Cardiac fibroblast (primary cell): ENCODE data around the gene SUGCT.
"Not testable (repeated sequence)": the region's sequence is repeated elsewhere in the genome, so short reads cannot be mapped to it uniquely, and the experiment has no call there.

Experiments
- DNase-seq, 2 donors: peaks; one replicate each; pipeline versions ENCODE4 v3.0.0 to v3.0.0-alpha.2; 2010; ENCODE audit warnings: low read depth in 2 of 2
- H3K4me3 ChIP-seq, 2 donors: replicated peaks in 1 of 2; 1 replicate in 1 of 2; 2 replicates in 1 of 2; pipeline ENCODE4 v1.5.1; 2011; ENCODE audit warnings: low read depth in 2 of 2, low read length in 2 of 2, mild to moderate bottlenecking in 2 of 2, moderate library complexity in 1 of 2
- TF ChIP-seq, protein P1 (sequence below): IDR thresholded peaks from one replicate; pipeline ENCODE4 v1.5.1; 2011; ENCODE audit warnings: low read depth, mild to moderate bottlenecking, low read length, inconsistent platforms

The SUGCT gene

DNA sequence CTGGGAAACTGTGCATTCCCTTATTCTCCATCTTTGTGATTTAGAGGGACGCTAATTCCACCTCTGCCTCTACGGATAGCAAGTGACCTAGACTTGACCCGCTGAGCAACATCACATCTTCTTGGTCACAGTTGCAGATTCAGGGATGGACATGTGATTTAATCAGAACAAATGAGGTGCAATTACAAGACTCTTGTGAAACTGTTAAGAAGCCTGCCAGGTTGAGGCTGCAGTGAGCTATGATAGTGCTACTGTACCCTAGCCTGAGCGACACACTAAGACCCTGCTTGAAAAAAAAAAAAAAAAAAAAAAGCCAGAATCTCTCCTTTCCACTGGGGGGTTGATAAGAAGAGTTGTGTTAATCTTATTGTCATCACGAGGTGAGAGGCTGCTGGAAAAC, 14.8 kb upstream of the SUGCT start:
- TF ChIP-seq, protein P1, sequence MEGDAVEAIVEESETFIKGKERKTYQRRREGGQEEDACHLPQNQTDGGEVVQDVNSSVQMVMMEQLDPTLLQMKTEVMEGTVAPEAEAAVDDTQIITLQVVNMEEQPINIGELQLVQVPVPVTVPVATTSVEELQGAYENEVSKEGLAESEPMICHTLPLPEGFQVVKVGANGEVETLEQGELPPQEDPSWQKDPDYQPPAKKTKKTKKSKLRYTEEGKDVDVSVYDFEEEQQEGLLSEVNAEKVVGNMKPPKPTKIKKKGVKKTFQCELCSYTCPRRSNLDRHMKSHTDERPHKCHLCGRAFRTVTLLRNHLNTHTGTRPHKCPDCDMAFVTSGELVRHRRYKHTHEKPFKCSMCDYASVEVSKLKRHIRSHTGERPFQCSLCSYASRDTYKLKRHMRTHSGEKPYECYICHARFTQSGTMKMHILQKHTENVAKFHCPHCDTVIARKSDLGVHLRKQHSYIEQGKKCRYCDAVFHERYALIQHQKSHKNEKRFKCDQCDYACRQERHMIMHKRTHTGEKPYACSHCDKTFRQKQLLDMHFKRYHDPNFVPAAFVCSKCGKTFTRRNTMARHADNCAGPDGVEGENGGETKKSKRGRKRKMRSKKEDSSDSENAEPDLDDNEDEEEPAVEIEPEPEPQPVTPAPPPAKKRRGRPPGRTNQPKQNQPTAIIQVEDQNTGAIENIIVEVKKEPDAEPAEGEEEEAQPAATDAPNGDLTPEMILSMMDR = no peak
- peak in 1 of 2 donors; percentile 12 for DNase-seq
- H3K4me3 ChIP-seq = no peak overlapping the region

DNA sequence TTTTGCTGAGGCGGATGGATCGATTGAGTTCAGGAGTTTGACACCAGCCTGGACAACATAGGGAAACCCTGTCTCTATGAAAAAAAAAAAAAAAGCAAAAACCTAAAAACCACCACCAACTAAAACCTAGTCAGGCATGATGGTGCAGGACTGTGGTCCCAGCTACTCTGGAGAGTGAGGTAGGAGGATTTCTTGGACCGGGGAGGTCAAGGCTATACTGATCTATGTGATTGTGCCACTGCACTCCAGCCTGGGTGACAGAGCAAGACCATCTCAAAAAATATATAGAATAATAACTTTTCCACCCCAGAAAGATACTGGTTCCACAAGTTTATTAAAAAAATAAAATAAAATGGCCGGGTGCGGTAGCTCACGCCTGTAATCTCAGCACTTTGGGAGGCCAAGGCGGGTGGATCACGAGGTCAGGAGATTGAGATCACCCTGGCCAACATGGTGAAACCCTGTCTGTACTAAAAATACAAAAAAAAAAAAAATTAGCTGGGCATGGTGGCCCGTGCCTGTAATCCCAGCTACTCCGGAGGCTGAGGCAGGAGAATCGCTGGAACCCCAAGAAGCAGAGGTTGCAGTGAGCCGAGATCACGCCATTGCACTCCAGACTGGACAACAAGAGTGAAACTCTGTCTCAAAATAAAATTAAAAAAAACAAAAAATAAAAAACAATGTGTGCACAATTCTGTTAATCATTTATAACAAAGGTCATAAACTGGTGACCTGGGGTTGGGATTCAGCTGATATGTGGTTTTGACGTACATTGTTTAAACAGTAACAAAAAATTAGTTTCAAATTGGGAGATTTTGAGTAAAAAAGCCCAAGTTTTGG, 12.5 kb upstream of the SUGCT start:
- H3K4me3 ChIP-seq, DNase-seq: not testable (repeated sequence)

DNA sequence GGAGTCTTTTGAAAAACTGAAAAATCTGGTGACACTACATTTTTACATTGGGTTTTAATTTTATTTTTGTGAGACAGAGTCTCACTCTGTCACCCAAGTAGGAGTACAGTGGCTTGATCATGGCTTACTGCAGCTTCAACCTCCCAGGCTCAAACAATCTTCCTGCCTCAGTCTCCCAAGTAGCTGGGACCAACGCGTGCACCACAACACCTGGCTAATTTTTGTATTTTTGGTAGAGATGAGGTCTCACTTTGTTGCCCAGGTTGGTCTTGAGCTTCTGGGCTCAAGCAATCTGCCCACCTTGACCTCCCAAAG, 11.9 kb upstream of the SUGCT start:
- TF ChIP-seq, protein P1 = no peak
- H3K4me3 ChIP-seq = no peak overlapping the region
- no peak for DNase-seq

DNA sequence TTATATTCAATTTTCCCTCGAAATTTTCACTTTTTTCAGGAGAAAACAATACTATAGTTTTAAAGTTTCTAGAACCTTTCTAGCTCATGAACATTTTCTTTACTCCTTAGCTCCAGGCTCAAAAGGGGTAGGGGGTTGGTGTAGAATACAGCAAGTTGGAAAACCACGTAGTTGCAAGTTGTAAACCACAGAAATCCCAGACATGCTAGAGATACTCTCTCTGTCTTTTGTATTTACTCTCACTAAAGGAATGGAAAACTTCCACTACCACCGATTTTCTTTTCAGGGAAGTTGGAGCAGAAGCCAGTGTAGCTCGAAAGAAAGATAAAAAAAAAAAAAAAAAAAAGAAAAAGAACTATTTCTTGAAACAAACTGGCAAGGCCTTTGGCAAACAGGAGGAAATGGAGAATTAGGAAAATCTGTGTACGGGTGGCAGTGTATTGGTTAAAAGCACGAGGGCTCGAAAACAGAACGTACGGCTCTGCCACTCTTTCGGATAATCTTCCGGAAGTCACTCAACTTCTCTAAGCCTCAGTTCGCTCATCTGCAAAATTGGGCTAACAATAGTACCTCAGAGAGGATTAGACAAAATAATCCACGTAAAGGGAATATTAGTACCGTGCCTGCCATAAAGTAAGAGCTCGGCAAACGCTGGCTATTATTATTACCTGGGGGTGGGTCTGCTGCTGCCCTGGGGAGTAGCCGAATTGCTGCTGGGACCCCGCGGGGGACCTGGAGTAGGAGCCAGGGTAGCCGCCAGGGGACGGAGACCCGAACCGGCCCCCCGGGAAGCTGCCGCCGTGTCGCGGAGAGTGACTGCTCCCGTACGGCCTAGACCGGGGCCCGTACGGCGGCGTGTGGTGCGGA, 1.0 kb upstream of the SUGCT start:
- peak overlapping the region; percentile 85 to 89 for H3K4me3 ChIP-seq
- TF ChIP-seq, protein P1 = no peak
- DNase-seq = peak; percentile 25 to 27

DNA sequence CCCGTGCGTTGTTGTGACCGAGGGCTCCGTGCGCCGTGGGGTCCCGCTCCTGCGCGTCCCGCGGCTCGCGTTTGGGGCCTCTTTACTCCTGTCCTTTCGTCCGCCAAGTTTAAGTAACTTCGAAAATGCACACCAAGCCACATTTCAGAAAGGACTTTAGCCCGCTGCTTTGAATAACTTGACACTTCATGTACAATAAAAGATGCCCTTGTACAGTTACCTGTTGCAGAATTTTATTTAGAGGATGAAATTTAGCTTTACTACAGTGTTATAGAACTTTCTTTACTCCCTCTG, 459 bp downstream of the SUGCT start:
- DNase-seq = peak in 1 of 2 donors; percentile 37
- TF ChIP-seq, protein P1 = no peak
- H3K4me3 ChIP-seq = peak overlapping the region; percentile 85 to 89

DNA sequence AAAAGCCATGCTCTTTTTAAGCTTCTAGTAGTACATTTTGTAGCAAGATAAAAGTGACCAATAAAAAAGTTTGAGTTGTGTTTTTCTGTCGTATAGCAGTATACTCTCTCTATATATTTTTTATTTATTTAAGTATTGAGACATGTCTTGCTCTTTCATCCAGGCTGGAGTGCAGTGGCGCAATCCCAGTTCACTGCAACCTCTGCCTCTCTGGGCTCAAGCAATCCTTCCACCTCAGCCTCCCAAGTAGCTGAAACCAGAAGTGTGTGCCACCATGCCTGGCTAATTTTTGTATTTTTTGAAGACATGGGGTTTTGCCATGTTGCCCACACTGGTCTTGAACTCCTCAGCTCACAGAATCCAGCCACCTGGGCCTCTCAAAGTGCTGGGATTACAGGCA, 2.8 kb downstream of the SUGCT start:
- TF ChIP-seq, protein P1 = no peak
- no peak for DNase-seq
- no peak overlapping the region for H3K4me3 ChIP-seq

DNA sequence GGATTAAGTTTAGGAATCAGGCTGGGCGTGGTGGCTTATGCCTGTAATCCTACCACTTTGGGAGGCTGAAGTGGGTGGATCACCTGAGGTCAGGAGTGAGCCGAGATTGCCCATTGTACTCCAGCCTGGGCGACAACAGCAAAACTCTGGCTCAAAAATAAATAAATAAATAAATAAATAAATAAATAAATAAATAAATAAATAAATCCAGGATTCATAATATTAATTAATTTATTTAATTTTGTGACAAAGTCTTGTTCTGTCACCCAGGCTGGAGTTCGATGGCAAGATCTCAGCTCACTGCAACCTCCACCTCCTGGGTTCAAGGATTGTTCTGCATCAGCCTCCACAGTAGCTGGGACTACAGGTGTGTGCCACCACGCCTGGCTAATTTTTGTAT, 4.2 kb downstream of the SUGCT start:
- TF ChIP-seq, protein P1 = no peak
- H3K4me3 ChIP-seq = no peak overlapping the region
- DNase-seq = no peak

DNA sequence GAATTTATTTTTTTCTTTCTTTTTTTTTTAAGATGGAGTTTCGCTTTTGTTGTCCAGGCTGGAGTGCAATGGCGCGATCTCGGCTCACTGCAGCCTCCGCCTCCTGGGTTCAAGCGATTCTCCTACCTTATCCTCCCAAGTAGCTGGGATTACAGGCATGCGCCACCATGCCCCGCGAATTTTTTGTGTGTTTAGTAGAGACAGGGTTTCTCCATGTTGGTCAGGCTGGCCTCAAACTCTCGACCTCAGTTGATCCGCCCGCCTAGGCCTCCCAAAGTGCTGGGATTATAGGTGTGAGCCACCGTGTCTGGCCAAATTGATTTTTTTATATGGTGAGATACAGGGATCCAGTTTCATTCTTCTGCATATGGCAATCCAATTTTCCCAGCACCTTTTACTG, 5.1 kb downstream of the SUGCT start:
- not testable (repeated sequence) for DNase-seq, H3K4me3 ChIP-seq

DNA sequence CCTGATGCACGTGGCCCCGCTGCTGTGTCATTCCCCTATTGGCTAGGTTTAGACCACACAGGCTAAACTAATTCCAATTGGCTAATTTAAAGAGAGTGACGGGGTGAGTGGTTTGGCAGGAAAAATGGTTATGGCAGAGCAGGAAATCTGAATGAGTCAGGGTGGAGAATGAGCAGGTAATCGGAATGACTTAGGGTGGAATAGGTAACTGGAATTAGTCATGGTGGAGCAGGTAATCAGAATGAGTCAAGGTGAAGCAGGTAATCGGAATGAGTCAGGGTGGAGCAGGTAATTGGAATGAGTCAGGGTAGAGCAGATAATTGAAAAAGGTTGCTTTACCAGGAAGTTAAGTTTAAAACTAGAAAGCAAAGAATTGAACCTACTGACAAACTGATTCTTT, 7.1 kb downstream of the SUGCT start:
- not testable (repeated sequence) for H3K4me3 ChIP-seq, DNase-seq

DNA sequence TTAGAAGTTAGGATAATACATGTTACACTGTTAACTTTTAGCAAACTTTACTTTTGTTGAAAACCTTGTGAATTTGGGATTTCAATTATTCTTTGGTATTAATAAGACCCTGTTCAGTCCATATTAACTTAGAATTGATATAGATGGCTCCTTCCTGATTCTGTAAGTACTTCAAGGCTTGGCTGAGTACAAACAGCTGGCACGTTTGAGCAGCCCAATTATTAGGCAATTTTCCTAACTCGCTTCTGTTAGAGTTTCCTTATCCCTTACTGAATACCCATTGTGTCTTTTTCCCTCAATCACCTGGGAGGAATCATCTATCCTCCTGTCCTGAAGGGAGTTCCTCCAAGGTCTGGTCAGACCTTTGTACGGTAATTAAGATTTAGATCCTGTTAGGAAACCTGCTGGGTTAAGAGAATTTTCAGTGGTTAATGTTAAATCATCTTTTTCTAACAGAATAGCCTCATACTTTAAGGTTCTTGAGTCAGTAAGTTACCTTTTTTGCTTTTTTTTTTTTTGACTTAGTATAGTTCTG, 10.9 kb downstream of the SUGCT start:
- not testable (repeated sequence) for H3K4me3 ChIP-seq
- DNase-seq = peak in 1 of 2 donors; percentile 8
